SU-DHL-6 (cell line): ENCODE data around the gene DNAJC13.

Source experiments
- H2AFZ ChIP-seq: fragments of 200-600 bp; sonication (generic); 2 replicates; pipeline ENCODE4 v1.6.1; 2014; ENCODE audit warnings: low read depth, mild to moderate bottlenecking, moderate library complexity, mixed read lengths, antibody characterized with exemption, low read length; ENCODE audit not compliant: severe bottlenecking
- H3F3A ChIP-seq: fragments of 200-600 bp; shearing (Covaris generic); 2 replicates; pipeline ENCODE4 v1.6.0; 2016; ENCODE audit warnings: antibody characterized with exemption, mild to moderate bottlenecking; ENCODE audit not compliant: insufficient read depth
- H3K27ac ChIP-seq: fragments of 200-600 bp; sonication (generic); 2 replicates; pipeline ENCODE4 v1.5.1; 2016; ENCODE audit warnings: low read depth, mild to moderate bottlenecking, low read length, moderate library complexity, mixed read lengths
- H3K27me3 ChIP-seq: fragments of 200-600 bp; sonication (generic), shearing (Covaris generic); 2 replicates; pipeline ENCODE4 v1.6.0; 2014; ENCODE audit warnings: mild to moderate bottlenecking, low read length
- H3K36me3 ChIP-seq: fragments of 200-600 bp; sonication (generic); 2 replicates; pipeline ENCODE4 v1.6.1; 2014; ENCODE audit warnings: mild to moderate bottlenecking, low read length, mixed read lengths
- H3K4me2 ChIP-seq: fragments of 300-600, 200-600 bp; shearing (Covaris generic), sonication (generic); 2 replicates; pipeline ENCODE4 v1.6.0; 2014; ENCODE audit warnings: low read length, low read depth, mild to moderate bottlenecking; ENCODE audit not compliant: poor library complexity, severe bottlenecking
- H3K4me3 ChIP-seq: fragments of 200-600 bp; sonication (generic); 2 replicates; pipeline ENCODE4 v1.5.1; 2014; ENCODE audit warnings: antibody characterized with exemption, low read length, mild to moderate bottlenecking, mixed read lengths; ENCODE audit not compliant: insufficient read depth, poor library complexity, severe bottlenecking
- H3K79me2 ChIP-seq: fragments of 200-600 bp; sonication (generic); 2 replicates; pipeline ENCODE4 v1.6.1; 2014; ENCODE audit warnings: mild to moderate bottlenecking, low read length, moderate library complexity; ENCODE audit not compliant: insufficient read depth
- H3K9ac ChIP-seq: fragments of 200-600 bp; sonication (generic); 2 replicates; pipeline ENCODE4 v1.7.0; 2014; ENCODE audit warnings: mild to moderate bottlenecking, low read length
- H3K9me2 ChIP-seq: fragments of 200-600 bp; sonication (generic); replicated peaks from 2 replicates; pipeline ENCODE4 v1.6.1; 2014; ENCODE audit warnings: low read length; ENCODE audit not compliant: insufficient read depth
- H3K9me3 ChIP-seq: fragments of 200-600 bp; sonication (generic); 2 replicates; pipeline ENCODE4 v1.6.1; 2014; ENCODE audit warnings: low read length, mixed read lengths; ENCODE audit not compliant: insufficient read depth
- H4K20me1 ChIP-seq: fragments of 200-600 bp; sonication (generic); 2 replicates; pipeline ENCODE4 v1.6.1; 2014; ENCODE audit warnings: low read depth, mild to moderate bottlenecking, antibody characterized with exemption, low read length, moderate library complexity, mixed read lengths
- EZH2phosphoT487 ChIP-seq: fragments of 200-600 bp; sonication (generic), shearing (Covaris generic); conservative IDR thresholded peaks from 2 replicates; pipeline ENCODE4 v1.6.1; 2018; ENCODE audit warnings: mild to moderate bottlenecking, antibody characterized with exemption, low read length, moderate library complexity, mixed read lengths
- TF ChIP-seq, protein P1 (sequence below): fragments of 200-600 bp; sonication (generic); IDR thresholded peaks from one replicate; pipeline ENCODE4 v1.5.1; 2017; ENCODE audit warnings: antibody characterized with exemption, mild to moderate bottlenecking, low read length, moderate library complexity; ENCODE audit not compliant: insufficient read depth, poor library complexity, severe bottlenecking

Gene DNAJC13

DNA sequence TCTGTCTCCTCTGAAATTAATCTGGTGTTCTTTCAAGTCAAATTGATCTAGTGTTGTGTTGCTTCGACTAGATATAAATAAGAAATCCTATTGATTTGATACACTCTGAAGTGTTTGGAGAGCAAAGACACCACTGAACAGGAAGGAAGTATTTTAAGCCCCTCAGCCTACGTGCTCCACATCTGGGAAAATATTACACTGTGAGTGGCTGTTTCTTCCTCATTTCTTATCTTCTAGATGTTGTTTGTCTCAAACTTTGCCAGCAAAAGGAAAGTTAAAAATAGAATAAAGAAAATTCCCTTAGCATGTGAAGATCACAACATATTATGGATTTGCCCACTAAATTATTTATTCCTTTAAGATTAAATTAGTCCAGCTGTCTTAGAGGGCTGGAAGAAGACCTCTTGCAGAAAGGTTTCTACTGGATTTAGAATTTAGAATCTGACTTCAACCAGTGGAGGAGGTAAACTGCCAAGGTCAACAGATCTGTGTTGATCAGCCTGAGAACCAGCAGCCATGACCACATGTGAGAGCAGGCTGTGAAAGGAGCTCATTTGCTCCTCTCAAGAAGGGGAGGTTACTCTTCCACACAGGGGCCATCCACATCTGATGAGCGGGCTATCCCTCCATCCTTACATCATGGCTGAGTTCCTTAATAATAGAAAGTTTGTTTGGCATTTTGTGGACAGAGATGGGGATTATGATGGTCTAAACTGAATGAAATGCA is 133.4 kb downstream of the DNAJC13 start:
- Histone ChIP-seq H3K4me2 (no peak overlapping the region), H3K27ac (no peak overlapping the region), H3K4me3 (no peak overlapping the region), H3K27me3 (no peaks in the 10 kb centered on the region), H3F3A (no peaks in the 10 kb centered on the region), H3K36me3 (no peaks in the 10 kb centered on the region), H4K20me1 (no peaks in the 10 kb centered on the region), H3K79me2 (no peaks in the 10 kb centered on the region), H3K9me3 (no peaks in the 10 kb centered on the region), H2AFZ (no peak overlapping the region), H3K9me2 (no peaks in the 10 kb centered on the region), H3K9ac (no peak overlapping the region)
- TF ChIP-seq EZH2phosphoT487 = no peak
- TF ChIP-seq, protein P1, sequence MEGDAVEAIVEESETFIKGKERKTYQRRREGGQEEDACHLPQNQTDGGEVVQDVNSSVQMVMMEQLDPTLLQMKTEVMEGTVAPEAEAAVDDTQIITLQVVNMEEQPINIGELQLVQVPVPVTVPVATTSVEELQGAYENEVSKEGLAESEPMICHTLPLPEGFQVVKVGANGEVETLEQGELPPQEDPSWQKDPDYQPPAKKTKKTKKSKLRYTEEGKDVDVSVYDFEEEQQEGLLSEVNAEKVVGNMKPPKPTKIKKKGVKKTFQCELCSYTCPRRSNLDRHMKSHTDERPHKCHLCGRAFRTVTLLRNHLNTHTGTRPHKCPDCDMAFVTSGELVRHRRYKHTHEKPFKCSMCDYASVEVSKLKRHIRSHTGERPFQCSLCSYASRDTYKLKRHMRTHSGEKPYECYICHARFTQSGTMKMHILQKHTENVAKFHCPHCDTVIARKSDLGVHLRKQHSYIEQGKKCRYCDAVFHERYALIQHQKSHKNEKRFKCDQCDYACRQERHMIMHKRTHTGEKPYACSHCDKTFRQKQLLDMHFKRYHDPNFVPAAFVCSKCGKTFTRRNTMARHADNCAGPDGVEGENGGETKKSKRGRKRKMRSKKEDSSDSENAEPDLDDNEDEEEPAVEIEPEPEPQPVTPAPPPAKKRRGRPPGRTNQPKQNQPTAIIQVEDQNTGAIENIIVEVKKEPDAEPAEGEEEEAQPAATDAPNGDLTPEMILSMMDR = no peak

DNA sequence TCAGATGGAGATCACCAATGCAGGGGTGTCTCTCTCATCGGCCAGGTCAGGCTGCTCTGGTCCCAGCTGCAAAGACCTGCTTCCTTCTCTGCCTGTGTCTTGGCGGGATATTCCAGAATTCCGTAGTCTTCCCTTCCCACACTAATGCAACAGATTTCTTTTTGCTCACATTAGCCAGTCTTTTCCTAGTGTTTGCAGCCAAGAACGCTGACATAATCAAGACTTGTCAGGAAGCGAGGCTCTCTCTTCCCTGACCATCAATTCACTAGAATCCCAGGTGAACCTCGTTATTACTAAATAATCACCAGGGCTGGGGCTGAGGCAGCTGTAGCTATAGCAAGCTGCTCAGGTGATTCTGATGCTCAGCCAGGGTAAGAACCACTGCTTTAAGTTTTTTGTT is 136.5 kb downstream of the DNAJC13 start:
- H3K79me2 ChIP-seq = no peaks in the 10 kb centered on the region
- no peaks in the 10 kb centered on the region for H3K27me3 ChIP-seq
- no peak for TF ChIP-seq EZH2phosphoT487
- TF ChIP-seq, protein P1 = no peak
- no peaks in the 10 kb centered on the region for H4K20me1 ChIP-seq
- H2AFZ ChIP-seq = no peak overlapping the region
- H3K9me3 ChIP-seq = no peaks in the 10 kb centered on the region
- H3K9ac ChIP-seq = no peak overlapping the region
- no peak overlapping the region for H3K27ac ChIP-seq
- H3F3A ChIP-seq = no peaks in the 10 kb centered on the region
- H3K36me3 ChIP-seq = no peaks in the 10 kb centered on the region
- no peak overlapping the region for H3K4me3 ChIP-seq
- H3K9me2 ChIP-seq = no peaks in the 10 kb centered on the region
- H3K4me2 ChIP-seq = no peak overlapping the region

DNA sequence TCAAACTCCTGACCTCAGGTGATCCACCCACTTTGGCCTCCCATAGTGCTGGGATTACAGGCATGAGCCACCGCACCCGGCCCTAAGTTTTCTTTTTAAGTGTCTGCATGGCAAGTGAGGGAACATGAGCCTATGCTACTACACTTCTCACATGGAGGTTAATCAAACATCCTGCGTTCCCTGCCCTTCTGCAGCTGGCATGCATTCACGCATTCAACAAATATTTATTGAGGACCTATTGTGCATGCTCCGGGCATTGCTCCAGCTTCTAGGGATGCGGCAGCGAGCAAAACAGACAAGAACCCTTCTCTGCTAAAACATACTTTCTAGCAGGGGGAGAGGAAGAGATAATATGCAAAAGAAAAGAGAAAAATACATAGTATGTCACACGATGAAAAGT is 137.1 kb downstream of the DNAJC13 start:
- Histone ChIP-seq H3F3A (no peaks in the 10 kb centered on the region), H3K9me2 (no peaks in the 10 kb centered on the region), H3K79me2 (no peaks in the 10 kb centered on the region), H3K4me2 (no peak overlapping the region), H3K27me3 (no peaks in the 10 kb centered on the region), H4K20me1 (no peaks in the 10 kb centered on the region), H3K9me3 (no peaks in the 10 kb centered on the region), H3K4me3 (no peak overlapping the region), H2AFZ (no peak overlapping the region), H3K27ac (no peak overlapping the region), H3K36me3 (no peaks in the 10 kb centered on the region), H3K9ac (no peak overlapping the region)
- TF ChIP-seq, protein P1 = no peak
- no peak for TF ChIP-seq EZH2phosphoT487
